Bone marrow (tissue), 2 donors: ENCODE data around the gene PPP1R3D.
"Not testable (repeated sequence)": the region's sequence is repeated elsewhere in the genome, so short reads cannot be mapped to it uniquely, and the experiment has no call there.

Experiments used
- DNase-seq, 2 donors: peaks; one replicate each; lab custom pipeline; 2025; lab: John Stamatoyannopoulos, UW

The PPP1R3D gene

DNA sequence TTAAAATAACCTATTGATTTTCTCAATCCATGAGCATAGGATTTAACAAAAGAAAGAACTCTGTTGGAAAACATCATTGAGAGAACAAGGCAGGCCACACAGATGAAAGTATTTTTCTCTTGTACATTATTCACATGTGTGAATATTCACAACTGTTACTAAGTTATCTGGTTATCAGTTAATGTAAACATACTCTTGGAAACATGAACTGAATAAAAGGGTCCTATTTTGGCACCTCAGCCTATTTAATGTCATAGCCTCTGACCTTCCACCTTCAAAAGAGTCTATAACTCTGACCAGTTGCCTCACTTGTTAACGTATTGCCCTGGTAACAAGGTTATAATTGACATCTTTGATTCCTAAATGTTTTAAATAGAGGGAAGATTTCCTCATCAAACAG, 14.7 kb downstream of the PPP1R3D start:
- DNase-seq: no peak

DNA sequence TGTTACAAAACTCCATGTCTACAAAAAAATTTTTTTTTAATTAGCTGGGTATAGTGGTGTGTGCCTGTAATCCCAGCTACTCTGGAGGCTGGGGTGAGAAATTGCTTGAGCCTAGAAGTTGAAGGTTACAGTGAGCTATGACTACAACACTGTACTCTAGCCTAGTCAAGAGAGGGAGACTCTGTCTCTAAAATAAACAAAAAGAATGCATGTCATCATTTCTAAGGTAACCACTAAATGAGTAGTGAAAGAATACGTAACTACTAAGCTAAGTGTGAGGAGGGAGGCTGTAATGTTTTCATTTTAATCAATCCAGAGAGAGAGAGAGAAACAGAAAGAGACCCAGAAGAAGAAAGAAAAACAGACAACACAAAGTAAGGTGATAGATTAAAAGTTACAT, 16.6 kb downstream of the PPP1R3D start:
- no peak for DNase-seq

DNA sequence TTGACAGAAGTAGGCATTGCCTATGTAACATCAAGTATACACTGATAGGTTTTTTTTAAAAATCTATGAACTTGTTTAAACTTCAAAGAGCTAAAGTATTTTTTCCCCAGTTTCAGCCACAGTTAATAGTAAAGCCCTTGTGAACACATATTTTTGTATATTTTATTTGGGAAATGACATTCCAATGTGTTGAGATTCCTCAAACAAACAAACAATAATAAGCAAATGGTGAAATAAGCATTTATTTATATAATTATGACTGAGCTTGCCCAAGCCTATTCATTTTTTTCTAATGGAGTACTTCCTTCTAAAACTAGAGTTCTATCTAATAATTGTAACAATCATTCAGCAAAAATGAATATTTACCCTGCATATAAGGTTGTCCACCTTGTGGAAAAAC, 19.2 kb downstream of the PPP1R3D start:
- DNase-seq: no peak

GRCh38 chr20:59912609-59913008, 27.5 kb downstream of the PPP1R3D start:
- peak in 1 of 2 donors; percentile 6 for DNase-seq

- no peak for DNase-seq
Measured at GRCh38 chr20:59911041-59911440, 29.1 kb downstream of the PPP1R3D start.

- no peak for DNase-seq
Measured at GRCh38 chr20:59908855-59909254, 31.2 kb downstream of the PPP1R3D start.

GRCh38 chr20:59903621-59904020, 36.5 kb downstream of the PPP1R3D start:
- no peak for DNase-seq

GRCh38 chr20:59902470-59902869, 37.6 kb downstream of the PPP1R3D start:
- no peak for DNase-seq

GRCh38 chr20:59895908-59896307, 44.2 kb downstream of the PPP1R3D start:
- DNase-seq: no peak

- DNase-seq: no peak
Measured at GRCh38 chr20:59891581-59891980, 48.5 kb downstream of the PPP1R3D start.

- DNase-seq: not testable (repeated sequence)
Measured at GRCh38 chr20:59890035-59890434, 50.1 kb downstream of the PPP1R3D start.

GRCh38 chr20:59888050-59888449, 52.1 kb downstream of the PPP1R3D start:
- no peak for DNase-seq
